NCI-H1436 treated with DMSO at 0.1 percent for 48 hours (cell line): ENCODE measurements around the gene SCAF4.
"Not testable (repeated sequence)": the region's sequence is repeated elsewhere in the genome, so short reads cannot be mapped to it uniquely, and the experiment has no call there.

ENCODE experiments used
- DNase-seq: peaks from one replicate; lab custom pipeline; 2025; lab: John Stamatoyannopoulos, UW

Gene SCAF4

GRCh38 chr21:31737586-31738397 is 5.9 kb upstream of the SCAF4 start:
- DNase-seq: not testable (repeated sequence)

- no peak for DNase-seq
Observed at GRCh38 chr21:31735511-31735992, 3.6 kb upstream of the SCAF4 start.

GRCh38 chr21:31733551-31734149 is 1.7 kb upstream of the SCAF4 start:
- DNase-seq: no peak

- DNase-seq: no peak
Observed at GRCh38 chr21:31732597-31733550, 956 bp upstream of the SCAF4 start.

GRCh38 chr21:31731056-31731856 is 662 bp downstream of the SCAF4 start:
- no peak for DNase-seq

- DNase-seq: no peak
Observed at GRCh38 chr21:31730712-31731055, 1.2 kb downstream of the SCAF4 start.

- DNase-seq: no peak
Observed at GRCh38 chr21:31729622-31730343, 2.1 kb downstream of the SCAF4 start.

- no peak for DNase-seq
Observed at GRCh38 chr21:31728952-31729351, 3.0 kb downstream of the SCAF4 start.

GRCh38 chr21:31728191-31728590 is 3.7 kb downstream of the SCAF4 start:
- no peak for DNase-seq

GRCh38 chr21:31727181-31727580 is 4.7 kb downstream of the SCAF4 start:
- no peak for DNase-seq

GRCh38 chr21:31726407-31726806 is 5.5 kb downstream of the SCAF4 start:
- DNase-seq: no peak

GRCh38 chr21:31725202-31725839 is 6.6 kb downstream of the SCAF4 start:
- DNase-seq: no peak

- DNase-seq: no peak
Observed at GRCh38 chr21:31724552-31724951, 7.4 kb downstream of the SCAF4 start.

- DNase-seq: no peak
Observed at GRCh38 chr21:31721381-31721780, 10.5 kb downstream of the SCAF4 start.

GRCh38 chr21:31720739-31721138 is 11.2 kb downstream of the SCAF4 start:
- DNase-seq: no peak

- no peak for DNase-seq
Observed at GRCh38 chr21:31720330-31720729, 11.6 kb downstream of the SCAF4 start.

- DNase-seq: no peak
Observed at GRCh38 chr21:31716106-31716505, 15.8 kb downstream of the SCAF4 start.

GRCh38 chr21:31714741-31715365 is 17.1 kb downstream of the SCAF4 start:
- DNase-seq: no peak

GRCh38 chr21:31713973-31714740 is 17.8 kb downstream of the SCAF4 start:
- DNase-seq: no peak
